Stomach (tissue), 9 donors: Measurements from ENCODE around the gene THOC6. TPM values are rescaled to one million over a fixed set of nuclear protein-coding genes. Genes with fewer than 3 reads are reported as not detected.

ENCODE experiments used
- DNase-seq, 2 donors: peaks; one replicate each; pipeline versions ENCODE4 v3.0.0 to v3.0.0-alpha.2; 2013 to 2019
- H3K27ac ChIP-seq, 5 donors: fragments of 200-600 bp in 4 of 5; sonication (generic) in 4 of 5; one replicate each; pipeline ENCODE4 v1.5.1; 2013 to 2019; ENCODE audit warnings: mild to moderate bottlenecking in 1 of 5, moderate library complexity in 1 of 5
- H3K27me3 ChIP-seq, 3 donors: fragments of 200-600 bp; sonication (generic); one replicate each; pipeline ENCODE4 v1.5.1; 2017 to 2019; ENCODE audit warnings: mixed run types in 1 of 3
- H3K36me3 ChIP-seq, 4 donors: fragments of 200-600 bp; sonication (generic); 1 replicate in 3 of 4; 2 replicates in 1 of 4; pipeline ENCODE4 v1.5.1; 2016 to 2019
- H3K4me1 ChIP-seq, 4 donors: fragments of 200-600 bp; sonication (generic); one replicate each; pipeline ENCODE4 v1.5.1; 2016 to 2019
- H3K4me3 ChIP-seq, 4 donors: fragments of 200-600 bp; sonication (generic) in 3 of 4; one replicate each; pipeline ENCODE4 v1.5.1; 2016 to 2019; ENCODE audit warnings: mild to moderate bottlenecking in 1 of 4
- H3K9me3 ChIP-seq, 4 donors: fragments of 200-600 bp; sonication (generic); one replicate each; pipeline ENCODE4 v1.5.1; 2016 to 2019
- EP300 ChIP-seq: sonication (generic); formaldehyde crosslinking; IDR thresholded peaks from one replicate; pipeline ENCODE4 v1.6.1; 2017; ENCODE audit warnings: antibody characterized with exemption
- POLR2A ChIP-seq, 4 donors: fragments of 450-650 bp; IDR thresholded peaks; one replicate each; pipeline ENCODE4 v1.6.1; 2016; ENCODE audit warnings: antibody characterized with exemption in 4 of 4, control low read depth in 2 of 4, mild to moderate bottlenecking in 1 of 4, moderate library complexity in 1 of 4
- POLR2AphosphoS5 ChIP-seq, 3 donors: sonication (generic); formaldehyde crosslinking; IDR thresholded peaks; one replicate each; pipeline ENCODE4 v1.6.1; 2016; ENCODE audit warnings: antibody characterized with exemption in 3 of 3
- WGBS, 5 donors: extraction: QIAGEN DNeasy Blood & Tissue Kit in 3 of 5; methylation state at CpG; one replicate each; pipeline versions ENCODE4 v1.1.5 to v1.1.7; 2013 to 2018; 5-methylcytosine and 5-hydroxymethylcytosine counted together
- intact Hi-C: fragments of 100-400 bp; cut with DNase I; formaldehyde crosslinking; loops from one replicate; pipeline ENCODE4 v1.15.1; 2023; ENCODE audit warnings: low total_unique reads
- polyA plus RNA-seq, 3 donors: library from polyadenylated mRNA; stranded (reverse); fragments of 200-250 nt; gene quantifications; one replicate each; pipeline ENCODE4 v1.2.3, GENCODE V29; 2013
- total RNA-seq, 5 donors: library from RNA; depleted of rRNA; stranded (reverse); fragments of >200 nt; gene quantifications; one replicate each; pipeline versions ENCODE4 v1.1.0 to v1.2.3, GENCODE V29; 2014 to 2016
- TF ChIP-seq, protein P1 (sequence below), 7 experiments: fragments of 450-650 bp in 4 of 7; fragments of 200-600 bp in 3 of 7; sonication (generic) in 3 of 7; IDR thresholded peaks; one replicate each; pipeline ENCODE4 v1.5.1; 2016 to 2019; ENCODE audit warnings: antibody characterized with exemption in 7 of 7, control low read depth in 2 of 7, mild to moderate bottlenecking in 1 of 7
- donor health status: healthy with polysubstance abuse.
- donor health status: Bipolar disorder and iron deficiency.
- donor health status: healthy.

THOC6 gene
- total and polyA plus RNA-seq, 8 donors: 10.5 to 97.9 (median 22.3) TPM; not detected in 1

DNA sequence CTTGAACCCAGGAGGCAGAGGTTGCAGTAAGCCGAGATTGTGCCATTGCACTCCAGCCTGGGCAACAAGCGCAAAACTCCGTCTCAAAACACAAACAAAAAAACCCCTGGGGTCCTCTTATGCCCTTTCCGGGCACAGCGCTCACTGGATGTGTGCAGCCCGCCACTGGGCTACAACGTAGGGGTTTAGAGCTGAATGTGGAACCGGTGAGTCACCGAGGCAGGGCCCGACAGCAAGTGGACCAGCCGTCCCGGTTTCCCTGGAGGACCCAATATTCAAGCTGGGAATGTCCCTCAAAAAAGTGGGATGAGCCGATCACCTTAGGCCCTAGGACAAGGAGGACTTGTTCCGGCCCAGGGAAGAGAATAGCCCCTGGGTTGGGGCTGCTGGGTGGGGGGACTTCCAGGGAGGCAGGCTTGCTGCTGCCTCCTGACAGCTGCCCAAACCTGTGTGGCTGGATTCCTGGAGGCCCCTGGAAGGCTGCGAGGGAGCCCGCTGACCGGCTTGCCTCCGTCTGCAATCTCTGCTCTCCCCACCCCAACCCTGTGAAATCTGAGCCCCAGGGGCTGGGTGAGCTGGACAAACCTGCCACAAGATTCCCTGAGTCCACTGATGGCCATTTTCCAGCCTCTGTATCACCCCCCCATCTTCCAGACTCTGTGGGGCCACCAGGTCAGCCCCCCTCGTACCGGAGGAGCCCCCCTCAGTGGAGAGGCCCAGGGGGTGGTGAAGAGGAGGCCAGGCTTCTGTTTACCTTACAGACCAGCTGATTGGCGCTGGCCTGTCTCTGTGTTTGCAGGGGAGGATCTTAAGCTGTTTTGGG lies 14.1 kb upstream of the THOC6 start:
- TF ChIP-seq POLR2A (IDR thresholded peaks at IDR 0.05) (no peak), POLR2AphosphoS5 (IDR thresholded peaks at IDR 0.05) (no peak), EP300 (no peak)
- TF ChIP-seq, protein P1, sequence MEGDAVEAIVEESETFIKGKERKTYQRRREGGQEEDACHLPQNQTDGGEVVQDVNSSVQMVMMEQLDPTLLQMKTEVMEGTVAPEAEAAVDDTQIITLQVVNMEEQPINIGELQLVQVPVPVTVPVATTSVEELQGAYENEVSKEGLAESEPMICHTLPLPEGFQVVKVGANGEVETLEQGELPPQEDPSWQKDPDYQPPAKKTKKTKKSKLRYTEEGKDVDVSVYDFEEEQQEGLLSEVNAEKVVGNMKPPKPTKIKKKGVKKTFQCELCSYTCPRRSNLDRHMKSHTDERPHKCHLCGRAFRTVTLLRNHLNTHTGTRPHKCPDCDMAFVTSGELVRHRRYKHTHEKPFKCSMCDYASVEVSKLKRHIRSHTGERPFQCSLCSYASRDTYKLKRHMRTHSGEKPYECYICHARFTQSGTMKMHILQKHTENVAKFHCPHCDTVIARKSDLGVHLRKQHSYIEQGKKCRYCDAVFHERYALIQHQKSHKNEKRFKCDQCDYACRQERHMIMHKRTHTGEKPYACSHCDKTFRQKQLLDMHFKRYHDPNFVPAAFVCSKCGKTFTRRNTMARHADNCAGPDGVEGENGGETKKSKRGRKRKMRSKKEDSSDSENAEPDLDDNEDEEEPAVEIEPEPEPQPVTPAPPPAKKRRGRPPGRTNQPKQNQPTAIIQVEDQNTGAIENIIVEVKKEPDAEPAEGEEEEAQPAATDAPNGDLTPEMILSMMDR (IDR thresholded peaks at IDR 0.05): no peak
- peaks cover 32 to 75% (median 44%) of the 10 kb centered on the region in 4 donors for H3K4me1 ChIP-seq
- no peaks in the 10 kb centered on the region for H3K36me3 ChIP-seq
- WGBS, 5 donors: 24 to 39% (median 35%) methylated on average over 17 to 21 of the region's 21 CpGs
- peak overlapping the region in 4 of 5 donors; percentile 0 to 44 (median 26) for H3K27ac ChIP-seq
- H3K4me3 ChIP-seq: no peak overlapping the region
- H3K9me3 ChIP-seq: no peaks in the 10 kb centered on the region
- H3K27me3 ChIP-seq: peaks cover 5 to 98% (median 54%) of the 10 kb centered on the region in 3 donors
- intact Hi-C loops: no loop called here
- DNase-seq: peak; percentile 80 to 95

DNA sequence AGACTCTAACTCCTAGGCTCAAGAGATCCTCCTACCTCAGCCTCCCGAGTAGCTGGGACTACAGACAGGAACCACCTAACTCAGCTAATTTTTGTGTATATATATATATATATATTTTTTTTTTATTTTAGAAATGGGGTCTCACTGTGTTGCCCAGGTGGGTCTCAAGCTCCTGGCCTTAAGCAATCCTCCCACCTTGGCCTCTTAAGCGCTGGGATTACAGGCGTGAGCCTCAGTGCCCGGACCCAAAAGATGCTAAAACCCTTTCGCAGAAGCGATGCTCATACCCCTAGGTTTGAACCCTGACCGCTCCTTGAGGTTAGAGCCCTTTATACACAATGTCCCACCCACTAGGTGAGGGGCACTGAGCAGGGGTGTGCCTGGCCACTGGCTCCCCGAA lies 13.3 kb upstream of the THOC6 start:
- Histone ChIP-seq H3K27ac (no peak overlapping the region), H3K4me1 (peaks cover 32 to 69% (median 40%) of the 10 kb centered on the region in 4 donors), H3K4me3 (no peak overlapping the region), H3K9me3 (no peaks in the 10 kb centered on the region), H3K27me3 (peaks cover 5 to 96% (median 54%) of the 10 kb centered on the region in 3 donors), H3K36me3 (no peaks in the 10 kb centered on the region)
- TF ChIP-seq EP300 (no peak), POLR2A (IDR thresholded peaks at IDR 0.05) (no peak), POLR2AphosphoS5 (IDR thresholded peaks at IDR 0.05) (no peak)
- TF ChIP-seq, protein P1 (IDR thresholded peaks at IDR 0.05): no peak
- DNase-seq: no peak
- 85 to 91% (median 88%) methylated on average over 8 of the region's 8 CpGs for WGBS, 5 donors
- intact Hi-C loops: no loop called here

DNA sequence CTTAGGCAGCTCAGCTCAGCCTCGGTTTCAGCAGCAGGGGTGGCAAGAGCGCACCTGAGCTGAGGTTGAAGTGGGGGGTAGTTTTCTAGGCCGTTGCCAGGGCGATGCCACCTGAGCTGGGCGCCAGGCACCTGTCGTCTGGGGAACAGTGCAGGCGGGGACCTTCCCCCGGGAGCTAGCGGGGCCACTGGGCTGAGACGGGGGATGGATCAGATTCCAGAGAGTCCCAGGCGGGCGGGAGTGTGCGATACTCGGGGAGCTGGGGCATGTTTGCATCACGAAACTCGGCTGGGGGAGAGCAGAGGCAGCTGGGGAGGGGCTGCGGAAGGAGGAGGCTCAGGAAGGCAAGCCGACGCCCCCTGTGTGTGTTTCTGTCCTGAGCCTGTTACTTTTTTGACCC lies 11.6 kb upstream of the THOC6 start:
- TF ChIP-seq, protein P1 (IDR thresholded peaks at IDR 0.05): no peak
- no peak for TF ChIP-seq POLR2A (IDR thresholded peaks at IDR 0.05)
- TF ChIP-seq EP300: no peak
- no peak for TF ChIP-seq POLR2AphosphoS5 (IDR thresholded peaks at IDR 0.05)
- H3K9me3 ChIP-seq: no peaks in the 10 kb centered on the region
- H3K27me3 ChIP-seq: peaks cover 5 to 87% (median 52%) of the 10 kb centered on the region in 3 donors
- peak in 1 of 2 donors; percentile 79 for DNase-seq
- no peaks in the 10 kb centered on the region for H3K36me3 ChIP-seq
- H3K27ac ChIP-seq: no peak overlapping the region
- H3K4me3 ChIP-seq: no peak overlapping the region
- H3K4me1 ChIP-seq: peaks cover 30 to 52% (median 31%) of the 10 kb centered on the region in 4 donors
- intact Hi-C loops: no loop called here
- 8 to 20% (median 15%) methylated on average over 9 to 19 of the region's 19 CpGs for WGBS, 5 donors

DNA sequence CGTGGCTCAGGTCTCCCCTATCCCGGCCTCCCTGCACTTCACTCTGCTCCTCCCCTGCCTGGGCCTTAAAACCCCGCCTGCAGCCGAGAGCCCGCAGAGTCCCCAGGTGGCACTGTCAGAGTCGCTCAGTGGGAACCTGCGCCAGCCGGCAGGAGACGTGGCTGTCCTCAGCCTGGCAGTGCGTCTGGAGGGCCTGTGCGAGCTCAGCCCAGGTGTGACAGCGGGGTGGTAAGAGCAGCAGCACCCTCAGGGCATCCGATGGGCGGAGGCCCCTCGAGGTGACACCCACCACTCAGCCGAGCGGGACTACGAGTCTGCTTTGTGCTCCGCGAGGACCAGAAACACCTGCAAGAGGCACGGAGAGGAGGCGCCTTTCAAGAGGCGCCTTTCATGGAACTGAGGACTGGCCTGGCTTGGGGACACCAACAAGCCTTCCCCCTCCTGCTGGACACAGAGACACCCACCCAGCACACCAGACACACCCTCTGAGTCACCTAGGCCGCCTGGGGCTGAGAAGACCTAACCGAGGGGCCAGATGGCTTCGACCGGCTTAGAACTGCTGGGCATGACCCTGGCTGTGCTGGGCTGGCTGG lies 10.9 kb upstream of the THOC6 start, which contains the start of gene CLDN9:
TSS of gene CLDN9 (plus strand) at position 96 of the 593 bp plus-strand sequence. CDS start at position 536, 440 bp downstream.
- whole genome bisulfite sequencing, 5 donors: 31 to 52% (median 38%) methylated on average over 18 to 27 of the region's 27 CpGs
- Histone ChIP-seq H3K27ac (no peak within 1 kb of the TSS), H3K4me3 (no peak within 1 kb of the TSS), H3K36me3 (no peaks in the 10 kb centered on the region), H3K9me3 (no peaks in the 10 kb centered on the region), H3K4me1 (peaks cover 24 to 48% (median 30%) of the 10 kb centered on the region in 4 donors), H3K27me3 (peaks cover 5 to 87% (median 59%) of the 10 kb centered on the region in 3 donors)
- TF ChIP-seq EP300 (no peak), POLR2A (IDR thresholded peaks at IDR 0.05) (no peak), POLR2AphosphoS5 (IDR thresholded peaks at IDR 0.05) (no peak)
- TF ChIP-seq, protein P1 (IDR thresholded peaks at IDR 0.05): no peak
- DNase-seq: peak; percentile 61 to 87
- intact Hi-C loops: no loop called here
